ENCODE measurements around the gene ZNF697.
"Not testable (repeated sequence)": the region's sequence is repeated elsewhere in the genome, so short reads cannot be mapped to it uniquely, and the experiment has no call there.

The ZNF697 gene

DNA sequence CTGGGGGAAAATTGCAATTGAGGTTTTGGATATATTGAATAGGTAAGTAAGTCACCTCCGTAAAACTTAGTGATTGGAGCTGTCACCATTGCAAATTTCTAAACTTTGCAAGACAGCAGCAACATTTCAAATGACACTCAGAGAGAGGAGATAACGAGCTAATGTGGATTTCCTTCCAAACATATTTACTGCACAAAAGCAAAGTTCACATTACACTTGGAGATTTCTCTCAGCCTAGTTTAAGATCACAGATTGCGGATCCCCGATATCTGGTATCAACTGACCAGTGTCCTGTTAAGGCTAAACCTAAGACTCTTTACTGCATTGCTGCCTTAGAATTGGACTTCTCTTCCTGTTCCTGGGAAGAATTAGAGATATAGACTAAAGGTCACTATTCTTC lies 47.5 kb downstream of the ZNF697 start:
- no peak for DNase-seq

DNA sequence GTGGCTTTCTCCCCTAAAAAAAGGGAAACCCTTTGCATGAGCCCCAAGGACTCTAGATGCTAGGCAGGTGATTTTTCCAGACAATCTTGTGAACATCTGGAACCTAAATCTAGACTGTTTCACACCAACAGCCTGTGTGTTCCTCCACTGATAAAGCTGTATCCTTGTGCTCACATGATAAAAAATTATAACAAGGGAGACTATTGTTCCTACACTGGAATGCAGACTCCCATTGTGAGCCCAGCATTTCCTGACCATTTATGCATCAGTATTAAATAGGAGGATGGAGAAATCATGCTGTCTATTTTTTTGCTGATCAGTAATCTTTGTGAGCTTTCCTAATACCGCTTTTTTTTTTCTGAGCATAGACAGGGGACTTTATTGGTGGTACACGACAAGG lies 52.5 kb downstream of the ZNF697 start:
- DNase-seq: no peak

DNA sequence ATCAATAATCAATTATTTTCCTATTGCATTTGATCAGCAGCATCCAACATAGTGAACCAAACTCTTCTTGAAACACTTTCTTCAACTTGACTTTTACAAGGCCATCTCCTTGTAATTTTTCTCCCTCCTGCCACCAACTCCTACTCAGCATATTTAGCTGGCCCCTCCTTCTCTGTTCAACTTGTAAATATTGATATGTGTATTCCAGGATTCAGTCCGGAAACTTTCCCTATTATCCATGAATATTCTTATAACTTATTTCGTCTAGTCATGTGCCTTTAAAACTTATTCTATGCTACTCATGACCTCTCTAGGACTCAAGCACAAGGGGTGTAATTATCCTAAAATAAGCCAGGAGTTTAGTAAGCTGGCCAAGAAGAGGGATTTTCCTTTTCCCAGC lies 52.9 kb downstream of the ZNF697 start:
- DNase-seq: no peak

DNA sequence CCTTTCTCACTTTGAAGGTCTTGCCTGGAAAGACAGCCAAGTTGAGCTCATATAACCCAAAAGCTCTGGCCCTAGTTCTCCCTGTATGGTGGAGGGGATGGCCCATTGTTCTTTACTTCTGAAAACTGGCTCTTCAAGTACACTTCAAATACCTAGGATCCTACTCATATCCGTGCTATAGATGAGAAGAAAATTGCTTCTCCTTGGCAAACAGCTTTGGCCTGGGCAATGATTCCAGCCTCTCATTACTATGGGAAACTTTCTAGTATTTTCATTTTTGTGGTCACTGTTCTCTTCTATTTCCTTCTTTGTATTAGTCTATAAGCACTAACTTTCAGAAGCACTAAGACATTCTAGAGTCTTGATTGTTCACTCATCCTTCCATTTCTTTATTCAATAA lies 53.7 kb downstream of the ZNF697 start:
- no peak for DNase-seq

DNA sequence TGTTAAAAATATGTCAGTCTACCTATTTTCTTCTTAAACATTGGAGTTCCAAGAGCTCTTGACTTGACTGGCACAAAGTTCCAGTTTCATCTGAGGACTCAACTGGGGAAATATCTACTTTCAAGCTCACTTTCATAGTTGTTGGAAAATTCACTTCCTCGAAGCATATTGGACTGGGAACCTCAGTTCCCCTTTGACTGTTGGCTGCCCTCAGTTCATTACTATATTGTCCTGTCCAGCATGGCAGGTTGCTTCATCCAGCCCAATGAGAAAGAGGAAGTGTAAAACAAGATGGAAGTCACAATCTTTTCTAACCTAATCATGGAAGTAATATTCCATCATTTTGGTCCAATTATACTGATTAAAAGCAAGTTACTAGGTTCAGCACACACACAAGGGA lies 54.3 kb downstream of the ZNF697 start:
- DNase-seq: no peak

DNA sequence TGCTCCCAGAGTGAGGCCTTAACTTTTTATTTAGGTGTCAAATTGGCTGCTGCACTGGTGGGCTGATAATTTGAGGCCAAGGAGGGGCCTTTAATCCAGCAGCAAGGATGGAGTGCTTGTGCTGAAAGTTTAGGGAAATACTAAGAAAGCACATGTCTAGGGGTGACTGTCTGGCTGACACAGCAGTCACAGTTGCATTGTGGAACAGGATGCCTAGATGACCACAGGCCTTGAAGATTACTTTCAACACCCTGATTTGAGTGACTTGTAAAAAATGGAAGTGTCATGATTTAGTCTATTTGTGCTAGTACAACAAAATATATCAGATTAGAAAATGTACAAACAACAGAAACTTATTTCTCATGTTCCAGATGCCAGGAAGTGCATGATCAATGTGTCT lies 57.7 kb downstream of the ZNF697 start:
- no peak for DNase-seq

DNA sequence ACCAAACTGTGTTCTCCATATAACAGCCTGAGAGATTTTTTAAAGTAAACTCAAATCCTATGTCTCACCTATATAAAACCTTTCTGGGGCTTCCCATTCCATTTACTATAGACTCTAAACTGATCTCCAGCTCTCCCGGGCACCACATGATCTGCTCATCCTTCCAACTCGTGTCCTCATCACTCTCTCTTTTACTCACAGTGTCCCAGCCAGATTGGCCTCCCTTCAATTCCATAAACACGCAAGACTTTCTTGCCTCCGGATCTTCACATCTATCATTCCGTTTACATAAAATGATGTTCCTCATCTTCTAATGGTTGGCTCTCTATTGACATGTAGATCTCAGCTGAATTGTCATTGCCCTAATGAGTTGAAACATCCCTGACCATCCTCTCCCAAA lies 59.4 kb downstream of the ZNF697 start:
- DNase-seq: no peak

DNA sequence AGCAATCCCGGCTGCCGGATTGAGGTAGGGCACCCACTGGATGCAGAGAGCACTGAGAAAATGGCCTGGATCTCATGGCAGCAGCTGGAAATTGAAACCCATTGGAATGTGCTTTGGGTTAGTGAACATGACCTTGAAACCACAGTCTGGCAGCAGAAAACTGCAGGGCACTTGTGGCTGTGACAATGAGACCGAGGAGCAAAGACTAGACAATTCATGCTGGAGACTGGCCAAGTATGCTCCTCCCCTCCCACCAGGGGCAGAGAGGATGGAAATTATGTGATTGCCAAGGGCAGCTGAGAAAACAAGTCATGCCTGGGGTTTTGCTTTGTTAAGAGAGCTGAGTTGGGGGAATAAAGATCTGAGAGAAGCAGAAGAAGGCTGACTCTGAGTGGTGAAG lies 60.7 kb downstream of the ZNF697 start:
- DNase-seq: peak; percentile 51 to 84

DNA sequence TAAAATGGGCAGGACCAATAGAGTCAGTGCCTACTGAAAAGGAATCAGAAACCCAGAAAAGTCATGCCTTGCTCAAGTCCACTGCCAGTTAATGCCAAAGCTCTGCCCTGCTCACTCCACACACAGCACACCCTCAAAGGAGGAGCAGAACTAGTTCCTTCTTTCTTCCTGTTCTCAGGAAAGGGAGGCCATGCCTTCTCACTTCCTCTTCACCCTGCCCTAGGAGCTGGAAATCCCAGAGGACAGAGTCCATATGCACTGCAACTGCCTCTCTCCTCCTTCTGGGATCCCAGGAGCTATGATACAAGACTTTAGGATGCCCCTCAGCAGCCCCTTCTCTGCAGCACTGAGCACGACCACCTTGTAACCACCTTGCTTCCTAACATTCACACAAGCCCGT lies 62.3 kb downstream of the ZNF697 start:
- DNase-seq: not testable (repeated sequence)

DNA sequence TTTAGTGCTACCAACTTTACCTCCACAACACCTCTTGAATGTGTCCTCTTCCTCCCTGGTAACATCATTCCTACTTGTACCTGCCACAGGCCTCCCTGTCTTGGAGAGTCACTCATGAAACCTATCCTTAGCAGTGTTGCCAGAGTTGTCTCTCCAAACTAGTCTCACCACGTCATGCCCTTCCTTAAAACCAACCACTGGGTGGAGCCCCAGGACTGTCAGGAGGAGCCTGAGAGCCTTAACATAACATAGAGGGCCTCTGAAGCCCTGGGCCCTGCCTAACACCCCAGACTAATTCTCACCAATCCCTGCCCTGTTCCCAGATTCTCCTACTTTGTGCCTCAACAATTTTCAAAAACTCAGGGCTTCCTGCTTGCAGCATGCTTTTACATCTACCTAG lies 65.3 kb downstream of the ZNF697 start:
- DNase-seq: peak; percentile 56 to 60

DNA sequence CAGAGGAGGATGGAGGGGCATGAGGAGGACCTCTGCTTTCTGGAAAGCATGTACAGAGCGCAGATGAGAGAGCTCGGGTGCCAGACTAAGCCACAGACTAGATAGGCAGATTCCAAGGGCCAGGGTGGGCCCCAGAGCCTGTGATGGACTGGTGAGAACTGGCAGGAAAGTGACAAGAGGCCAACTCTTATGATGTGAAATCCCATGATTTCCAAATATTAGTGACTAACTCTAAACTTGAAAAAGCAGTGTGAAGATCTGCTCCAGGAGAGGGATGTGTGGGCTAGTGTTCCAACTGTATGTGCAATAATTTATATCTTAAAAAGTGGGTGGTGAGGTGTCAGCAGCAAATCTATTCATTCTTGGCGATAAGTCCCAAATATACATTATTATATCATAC lies 67.0 kb downstream of the ZNF697 start:
- not testable (repeated sequence) for DNase-seq

DNA sequence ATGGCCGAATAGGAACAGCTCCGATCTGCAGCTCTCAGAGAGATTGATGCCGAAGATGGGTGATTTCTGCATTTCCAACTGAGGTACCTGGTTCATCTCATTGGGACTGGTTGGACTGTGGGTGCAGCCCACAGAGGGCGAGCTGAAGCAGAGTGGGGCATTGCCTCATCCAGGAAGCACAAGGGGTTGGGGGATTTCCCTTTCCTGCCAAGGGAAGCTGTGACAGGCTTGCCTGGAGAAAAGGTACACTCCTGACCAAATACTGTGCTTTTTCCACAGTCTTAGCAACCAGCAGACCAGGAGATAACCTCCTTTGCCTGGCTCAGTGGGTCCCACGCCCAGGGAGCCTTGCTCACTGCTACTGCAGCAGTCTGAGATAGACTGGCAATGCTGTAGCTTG lies 74.2 kb downstream of the ZNF697 start:
- no peak for DNase-seq

DNA sequence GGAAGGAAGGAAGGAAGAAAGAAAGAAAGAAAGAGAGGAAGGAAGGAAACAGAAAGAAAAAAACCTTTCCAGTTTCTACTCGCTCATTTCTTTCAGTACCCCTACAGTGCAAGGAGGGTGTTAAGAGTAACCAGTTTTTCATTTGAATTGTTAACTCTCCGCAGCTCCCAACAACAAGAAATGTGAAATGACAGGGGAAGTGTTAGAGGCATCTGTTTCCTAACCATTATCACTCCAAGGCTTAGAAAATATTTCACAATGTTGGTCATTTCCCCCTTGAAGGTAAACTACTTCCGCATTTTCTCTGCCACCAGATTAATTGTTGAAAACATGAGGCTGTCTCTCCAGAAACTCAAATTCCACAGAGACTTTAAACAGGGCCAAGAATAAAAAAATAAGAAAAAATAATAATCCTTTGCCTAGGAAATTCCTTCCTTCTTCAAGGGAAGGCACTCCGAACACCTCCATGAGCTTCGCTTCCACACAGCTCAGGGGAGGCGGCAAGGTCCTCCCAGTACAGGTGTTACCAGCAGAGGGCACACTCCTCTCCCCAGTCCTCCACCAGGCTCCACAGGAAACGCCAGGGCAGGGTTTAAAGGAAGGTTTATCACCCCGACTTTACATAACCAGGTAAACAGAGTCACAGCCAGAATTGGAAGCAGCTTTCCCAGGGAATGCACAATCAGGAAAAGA lies 78.0 kb downstream of the ZNF697 start:
- not testable (repeated sequence) for DNase-seq

All from NCI-H2081 (cell line).